Body of pancreas (tissue), 4 donors: Measurements from ENCODE around the gene LRRC47.

ENCODE experiments used
- POLR2A ChIP-seq, 3 donors: fragments of 450-650 bp; IDR thresholded peaks; one replicate each; pipeline ENCODE4 v1.6.1; 2016; ENCODE audit warnings: antibody characterized with exemption in 3 of 3, mild to moderate bottlenecking in 2 of 3
- TF ChIP-seq, protein P1 (sequence below), 7 experiments: fragments of 450-650 bp in 4 of 7; fragments of 200-600 bp in 3 of 7; sonication (generic) in 3 of 7; IDR thresholded peaks; one replicate each; pipeline ENCODE4 v1.5.1; 2016 to 2019; ENCODE audit warnings: antibody characterized with exemption in 7 of 7

DNA sequence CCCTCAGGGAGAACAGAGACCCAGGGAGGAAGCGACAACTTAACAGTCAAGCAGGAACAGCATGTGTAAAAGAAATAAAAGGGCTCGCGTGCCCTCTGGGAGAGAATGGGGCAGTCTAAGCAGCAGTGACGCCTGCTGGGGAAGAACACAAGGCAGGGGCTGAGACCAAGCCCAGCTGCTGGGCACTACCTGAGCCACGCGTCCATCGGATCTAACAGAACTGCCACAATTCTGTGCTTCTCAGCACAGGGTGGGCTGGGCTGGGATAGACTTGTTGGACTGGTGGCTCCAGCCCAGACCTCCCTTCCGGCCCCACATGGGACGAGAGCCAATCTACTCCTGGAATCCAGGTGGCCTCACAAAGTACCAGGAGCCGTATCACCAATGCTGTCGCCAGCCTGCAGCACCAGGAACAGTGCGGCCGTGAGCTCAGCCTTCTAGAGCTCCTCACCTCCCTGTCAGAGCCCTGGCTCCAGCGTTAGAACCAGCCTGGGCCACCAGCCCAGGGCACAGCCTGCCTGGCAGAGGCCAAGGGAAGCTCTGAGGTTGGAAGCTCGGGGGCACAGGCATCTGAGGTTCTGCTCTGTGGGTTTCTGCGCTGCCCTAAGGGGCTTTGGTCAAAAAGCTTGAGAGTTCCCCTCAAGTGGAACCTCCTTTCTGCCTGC is 7.4 kb downstream of the LRRC47 start:
- TF ChIP-seq POLR2A (IDR thresholded peaks at IDR 0.05): no peak
- TF ChIP-seq, protein P1, sequence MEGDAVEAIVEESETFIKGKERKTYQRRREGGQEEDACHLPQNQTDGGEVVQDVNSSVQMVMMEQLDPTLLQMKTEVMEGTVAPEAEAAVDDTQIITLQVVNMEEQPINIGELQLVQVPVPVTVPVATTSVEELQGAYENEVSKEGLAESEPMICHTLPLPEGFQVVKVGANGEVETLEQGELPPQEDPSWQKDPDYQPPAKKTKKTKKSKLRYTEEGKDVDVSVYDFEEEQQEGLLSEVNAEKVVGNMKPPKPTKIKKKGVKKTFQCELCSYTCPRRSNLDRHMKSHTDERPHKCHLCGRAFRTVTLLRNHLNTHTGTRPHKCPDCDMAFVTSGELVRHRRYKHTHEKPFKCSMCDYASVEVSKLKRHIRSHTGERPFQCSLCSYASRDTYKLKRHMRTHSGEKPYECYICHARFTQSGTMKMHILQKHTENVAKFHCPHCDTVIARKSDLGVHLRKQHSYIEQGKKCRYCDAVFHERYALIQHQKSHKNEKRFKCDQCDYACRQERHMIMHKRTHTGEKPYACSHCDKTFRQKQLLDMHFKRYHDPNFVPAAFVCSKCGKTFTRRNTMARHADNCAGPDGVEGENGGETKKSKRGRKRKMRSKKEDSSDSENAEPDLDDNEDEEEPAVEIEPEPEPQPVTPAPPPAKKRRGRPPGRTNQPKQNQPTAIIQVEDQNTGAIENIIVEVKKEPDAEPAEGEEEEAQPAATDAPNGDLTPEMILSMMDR (IDR thresholded peaks at IDR 0.05): no peak
